ENCODE measurements around the gene GSG1L.

DNA sequence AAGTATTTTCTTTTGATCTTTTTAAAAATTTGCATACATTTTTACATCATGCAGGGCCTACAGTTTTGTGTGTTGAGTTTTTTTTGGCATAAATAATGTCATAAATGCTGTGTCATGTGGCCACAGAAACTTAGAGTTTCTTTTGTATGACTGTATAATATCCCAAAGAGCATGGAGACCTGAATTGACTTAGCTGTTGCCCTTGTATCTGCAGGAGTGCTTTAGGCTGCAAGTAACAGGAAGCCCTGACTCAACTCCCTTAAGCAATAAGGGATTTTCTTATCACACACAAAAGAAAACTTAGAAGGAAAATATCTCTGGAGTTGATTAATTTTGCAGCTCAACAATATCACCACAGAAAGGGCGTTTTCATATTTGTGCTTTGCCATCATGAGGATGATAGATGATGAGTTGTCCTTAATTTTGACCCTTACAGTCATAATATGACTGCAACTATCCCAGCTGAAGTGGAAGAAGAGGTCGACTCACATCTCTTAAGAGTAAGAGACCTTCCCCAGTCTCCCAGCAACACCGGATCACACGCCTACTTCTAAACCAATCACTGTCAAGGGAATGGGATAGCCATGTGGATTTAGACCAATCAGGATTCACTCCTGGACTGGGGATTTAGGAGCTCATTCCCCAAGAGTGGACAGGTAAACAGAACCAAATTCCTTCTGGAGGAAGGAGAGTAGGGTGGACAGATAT, 138.9 kb downstream of the GSG1L start:
- TF ChIP-seq, protein P1, sequence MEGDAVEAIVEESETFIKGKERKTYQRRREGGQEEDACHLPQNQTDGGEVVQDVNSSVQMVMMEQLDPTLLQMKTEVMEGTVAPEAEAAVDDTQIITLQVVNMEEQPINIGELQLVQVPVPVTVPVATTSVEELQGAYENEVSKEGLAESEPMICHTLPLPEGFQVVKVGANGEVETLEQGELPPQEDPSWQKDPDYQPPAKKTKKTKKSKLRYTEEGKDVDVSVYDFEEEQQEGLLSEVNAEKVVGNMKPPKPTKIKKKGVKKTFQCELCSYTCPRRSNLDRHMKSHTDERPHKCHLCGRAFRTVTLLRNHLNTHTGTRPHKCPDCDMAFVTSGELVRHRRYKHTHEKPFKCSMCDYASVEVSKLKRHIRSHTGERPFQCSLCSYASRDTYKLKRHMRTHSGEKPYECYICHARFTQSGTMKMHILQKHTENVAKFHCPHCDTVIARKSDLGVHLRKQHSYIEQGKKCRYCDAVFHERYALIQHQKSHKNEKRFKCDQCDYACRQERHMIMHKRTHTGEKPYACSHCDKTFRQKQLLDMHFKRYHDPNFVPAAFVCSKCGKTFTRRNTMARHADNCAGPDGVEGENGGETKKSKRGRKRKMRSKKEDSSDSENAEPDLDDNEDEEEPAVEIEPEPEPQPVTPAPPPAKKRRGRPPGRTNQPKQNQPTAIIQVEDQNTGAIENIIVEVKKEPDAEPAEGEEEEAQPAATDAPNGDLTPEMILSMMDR (conservative IDR thresholded peaks at IDR 0.05) = no peak
- no peak for TF ChIP-seq EZH2 (IDR thresholded peaks at IDR 0.05; ENCODE audit: low read depth)

Measured in PC-9 (cell line).